Panc1 (cell line): ENCODE data around the gene LIME1.

ENCODE experiments used
- CTCF ChIP-seq: fragments of 450-650 bp; IDR thresholded peaks from 2 replicates; pipeline ENCODE4 v1.5.1; 2017; ENCODE audit warnings: mild to moderate bottlenecking
- POLR2AphosphoS5 ChIP-seq: IDR thresholded peaks from 2 replicates; pipeline ENCODE4 v1.6.1; 2012; ENCODE audit warnings: mild to moderate bottlenecking, low read depth, low read length, moderate library complexity
- REST ChIP-seq, 2 experiments: IDR thresholded peaks; 2 replicates each; pipeline ENCODE4 v1.6.1; 2011 to 2012; ENCODE audit warnings: low read depth in 2 of 2, control low read depth in 1 of 2, low read length in 1 of 2, mild to moderate bottlenecking in 1 of 2, moderate library complexity in 1 of 2; ENCODE audit not compliant: insufficient read depth in 1 of 2
- TCF7L2 ChIP-seq: IDR thresholded peaks from 2 replicates; pipeline ENCODE4 v1.6.1; 2011; ENCODE audit warnings: mild to moderate bottlenecking, low read depth, low read length, inconsistent platforms

- no peak for TF ChIP-seq CTCF
- TF ChIP-seq POLR2AphosphoS5 = no peak
- TF ChIP-seq REST (IDR thresholded peaks at IDR 0.05; ENCODE audit: insufficient read depth in 1 of 2, low read depth in 2 of 2, low read length in 1 of 2) = no peak
- no peak for TF ChIP-seq TCF7L2
Measured at GRCh38 chr20:63743210-63743970, 6.9 kb downstream of the LIME1 start.
